MCF 10A (cell line): ENCODE measurements around the gene PLCD3. TPM values are rescaled to one million over a fixed set of nuclear protein-coding genes. Genes with fewer than 3 reads are reported as not detected.
A peak's percentile ranks its signal among the peaks of the same experiment; 100 is the strongest.

Source experiments
- BruUV-seq: library from RNA; stranded (reverse); fragments of 400-500 nt; replicated peaks from 2 replicates; lab custom pipeline; 2021; lab: Mats Ljungman, UMichigan
- CTCF ChIA-PET: fragments of 300-600 bp; sonication (Branson Sonifier 250); formaldehyde crosslinking; extraction: SDS; loops from one replicate; lab custom pipeline; 2021; ENCODE audit warnings: antibody characterized with exemption, inconsistent platforms; lab: Yijun Ruan, JAX
- POLR2A ChIA-PET: fragments of 300-600, 350-650 bp; sonication (Branson Sonifier 250); formaldehyde crosslinking; extraction: SDS; loops from one replicate; lab custom pipeline; 2020; ENCODE audit warnings: antibody characterized with exemption, inconsistent platforms; lab: Yijun Ruan, JAX
- DNase-seq: peaks from one replicate; pipeline ENCODE4 v3.0.0-alpha.2; 2018; ENCODE audit not compliant: unreplicated experiment
- H3K27ac Mint-ChIP-seq: one replicate; pipeline ENCODE4 v1.8.0; 2022; ENCODE audit warnings: mild to moderate bottlenecking, low read depth, mixed read lengths; ENCODE audit not compliant: unreplicated experiment
- H3K27me3 Mint-ChIP-seq: one replicate; pipeline ENCODE4 v1.8.0; 2022; ENCODE audit warnings: mixed read lengths; ENCODE audit not compliant: insufficient read depth, unreplicated experiment
- H3K36me3 Mint-ChIP-seq: one replicate; pipeline ENCODE4 v1.8.0; 2022; ENCODE audit warnings: mild to moderate bottlenecking, moderate library complexity, mixed read lengths; ENCODE audit not compliant: insufficient read depth, unreplicated experiment
- H3K4me1 Mint-ChIP-seq: one replicate; pipeline ENCODE4 v1.8.0; 2022; ENCODE audit warnings: mixed read lengths; ENCODE audit not compliant: insufficient read depth, unreplicated experiment
- H3K4me3 Mint-ChIP-seq: one replicate; pipeline ENCODE4 v1.8.0; 2022; ENCODE audit warnings: mild to moderate bottlenecking, moderate library complexity, mixed read lengths; ENCODE audit not compliant: unreplicated experiment
- H3K9me3 Mint-ChIP-seq: one replicate; pipeline ENCODE4 v1.8.0; 2022; ENCODE audit warnings: mixed read lengths; ENCODE audit not compliant: unreplicated experiment
- CTCF ChIP-seq: fragments of 200-600 bp; IDR thresholded peaks from one replicate; pipeline ENCODE4 v1.8.0; 2022; ENCODE audit warnings: antibody characterized with exemption, mild to moderate bottlenecking; ENCODE audit not compliant: unreplicated experiment
- intact Hi-C: fragments of 100-400 bp; cut with micrococcal nuclease; formaldehyde crosslinking; loops from 2 replicates; pipeline ENCODE4 v1.14.1; 2022
- total RNA-seq: library from RNA; stranded (reverse); gene quantifications from 2 replicates; pipeline ENCODE4 v1.2.3, GENCODE V29; 2022

Gene PLCD3
- total RNA-seq, 1 experiment from 2014 or later, result 69.7 TPM

DNA sequence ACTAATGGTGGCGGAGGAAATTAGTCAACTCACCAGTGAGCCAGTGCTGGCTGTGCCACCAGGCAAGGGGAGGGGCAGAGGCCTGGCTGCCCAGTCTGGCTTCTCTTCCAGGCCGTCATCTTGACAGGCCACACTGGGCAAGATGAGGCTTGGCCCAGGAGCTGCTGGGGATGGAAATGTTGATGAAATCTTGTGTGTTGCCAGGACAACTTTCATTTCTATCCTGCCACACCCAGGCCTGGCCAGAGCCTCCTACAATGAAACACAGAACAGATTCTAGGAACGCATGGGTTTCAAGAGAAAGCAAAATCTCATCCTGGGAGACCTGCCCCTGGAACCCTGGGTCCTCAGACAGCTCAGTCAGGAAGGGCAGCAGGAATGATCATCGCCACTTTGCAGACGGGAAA lies 38.6 kb upstream of the PLCD3 start:
- intact Hi-C loops, result loop anchor here (1.0 kb wide), 1 partner anchor 10 kb away; the partner anchor contains the start of gene HEXIM2
- H3K36me3 Mint-ChIP-seq, result peaks cover 7% of the 10 kb centered on the region
- ChIA-PET POLR2A (interaction anchor here (0.6 to 21.2 kb wide), 21 partner anchors 10 to 272 kb away, joined by 3 to 1083 read pairs (median 6); partner anchors contain the start of genes ACBD4, EFTUD2, HEXIM1 and HEXIM2), CTCF (interaction anchor here (0.5 to 6.5 kb wide), 8 partner anchors 10 to 35 kb away, joined by 3 to 108 read pairs (median 14); partner anchors contain the start of genes ACBD4, HEXIM1 and HEXIM2)
- H3K4me1 Mint-ChIP-seq, result peaks cover 21% of the 10 kb centered on the region
- BruUV-seq, result no TSS peak
- DNase-seq, result peak; percentile 98
- H3K27me3 Mint-ChIP-seq, result no peaks in the 10 kb centered on the region
- H3K4me3 Mint-ChIP-seq, result peak overlapping the region; percentile 78
- no peaks in the 10 kb centered on the region for H3K9me3 Mint-ChIP-seq
- no peak for TF ChIP-seq CTCF
- H3K27ac Mint-ChIP-seq, result peak overlapping the region; percentile 99

- intact Hi-C loops, result no loop called here
- Mint-ChIP-seq H3K27ac (peak overlapping the region; percentile 99), H3K4me1 (peaks cover 16% of the 10 kb centered on the region), H3K9me3 (no peaks in the 10 kb centered on the region), H3K36me3 (peaks cover 8% of the 10 kb centered on the region), H3K4me3 (peak overlapping the region; percentile 78), H3K27me3 (no peaks in the 10 kb centered on the region)
- no peak for TF ChIP-seq CTCF
- no peak for DNase-seq
- ChIA-PET POLR2A (interaction anchor here (1.0 to 21.2 kb wide), 14 partner anchors 9 to 271 kb away, joined by 3 to 1083 read pairs (median 13); partner anchors contain the start of genes ACBD4, EFTUD2, HEXIM1 and HEXIM2), CTCF (interaction anchor here (1.3 to 6.5 kb wide), 6 partner anchors 9 to 35 kb away, joined by 5 to 108 read pairs (median 27); partner anchors contain the start of genes ACBD4, HEXIM1 and HEXIM2)
- BruUV-seq, result TSS peak; percentile 65
These were observed 38.1 kb upstream of the PLCD3 start for GRCh38 chr17:45170280-45170930.

- no peak for TF ChIP-seq CTCF
- BruUV-seq, result no TSS peak
- POLR2A ChIA-PET, result interaction anchor here (5.9 to 21.2 kb wide), 3 partner anchors 8 to 26 kb away, joined by 79 to 1083 read pairs (median 300); partner anchors contain the start of genes HEXIM1 and HEXIM2
- intact Hi-C loops, result no loop called here
- H3K27ac Mint-ChIP-seq, result peak overlapping the region; percentile 35
- CTCF ChIA-PET, result interaction anchor here (0.7 to 6.5 kb wide), 4 partner anchors 18 to 103 kb away, joined by 3 to 108 read pairs (median 45); partner anchors contain the start of genes ACBD4 and HEXIM1
- no peak overlapping the region for H3K4me3 Mint-ChIP-seq
- H3K9me3 Mint-ChIP-seq, result no peaks in the 10 kb centered on the region
- peaks cover 22% of the 10 kb centered on the region for H3K4me1 Mint-ChIP-seq
- DNase-seq, result no peak
- H3K36me3 Mint-ChIP-seq, result peaks cover 8% of the 10 kb centered on the region
- H3K27me3 Mint-ChIP-seq, result no peaks in the 10 kb centered on the region
These were observed 36.9 kb upstream of the PLCD3 start for GRCh38 chr17:45168991-45169752.
